Mucosa of descending colon (tissue), 3 donors: ENCODE data around the gene ADAMTSL1. TPM values are rescaled to one million over a fixed set of nuclear protein-coding genes. Genes with fewer than 3 reads are reported as not detected.
A peak's percentile ranks its signal among the peaks of the same experiment; 100 is the strongest.

Source experiments
- ATAC-seq: fragments of 200-7000 bp; cut with Tn5 transposase; one replicate; pipeline ENCODE4 v1.9.1; 2020; ENCODE audit warnings: mild to moderate bottlenecking, moderate library complexity
- DNase-seq, 3 donors: peaks; one replicate each; pipeline ENCODE4 v3.0.0-alpha.2; 2020
- H3K36me3 ChIP-seq: fragments of 200-600 bp; one replicate; pipeline ENCODE4 v1.8.0; 2021; ENCODE audit warnings: low read depth, mild to moderate bottlenecking
- H3K4me1 ChIP-seq: fragments of 200-600 bp; one replicate; pipeline ENCODE4 v1.8.0; 2021; ENCODE audit warnings: low read depth, mild to moderate bottlenecking
- H3K4me3 ChIP-seq: fragments of 200-600 bp; one replicate; pipeline ENCODE4 v1.8.0; 2021; ENCODE audit warnings: mild to moderate bottlenecking
- H3K9me3 ChIP-seq: fragments of 200-600 bp; one replicate; pipeline ENCODE4 v1.8.0; 2021; ENCODE audit warnings: mild to moderate bottlenecking
- CTCF ChIP-seq: fragments of 200-600 bp; IDR thresholded peaks from one replicate; pipeline ENCODE4 v1.8.0; 2022; ENCODE audit warnings: antibody characterized with exemption, mild to moderate bottlenecking
- intact Hi-C, 2 donors: fragments of 100-400 bp; cut with DNase I in 1 of 2; cut with micrococcal nuclease in 1 of 2; formaldehyde crosslinking; loops; one replicate each; pipeline versions ENCODE4 v1.11.0 to v1.11.1; 2022; cut with DNase I, micrococcal nuclease
- total RNA-seq, 3 donors: library from RNA; stranded (reverse); fragmentation: NEBNext Ultra II Directional in 2 of 3; extraction: Animal tissue kit (Norgen Biotek cat#: 25700) in 2 of 3; gene quantifications; one replicate each; pipeline versions ENCODE4 v1.2.1 to v1.2.4, GENCODE V29; 2021 to 2023
- donor health status: DM: no; HTN: no; CAD: no; lungs with moderate emphysema.
- donor health status: DM: no; HTN: no; CAD: no.
- donor health status: DM: no; HTN: yes; CAD: no.

Gene ADAMTSL1
- total RNA-seq, 3 donors from 2014 or later, result 10.1 to 32.1 (median 22.6) TPM

- Histone ChIP-seq H3K4me1 (no peaks in the 10 kb centered on the region), H3K4me3 (no peak overlapping the region), H3K36me3 (no peaks in the 10 kb centered on the region), H3K9me3 (no peaks in the 10 kb centered on the region)
- DNase-seq (peak in 1 of 3 donors; percentile 14), ATAC-seq (no peak)
- TF ChIP-seq CTCF, result no peak
- intact Hi-C loops, result no loop called here
Measured at GRCh38 chr9:18703151-18703900, 229.4 kb downstream of the ADAMTSL1 start.

- intact Hi-C loops, result no loop called here
- ATAC-seq, result no peak
- Histone ChIP-seq H3K4me3 (no peak overlapping the region), H3K4me1 (no peaks in the 10 kb centered on the region), H3K9me3 (no peaks in the 10 kb centered on the region), H3K36me3 (no peaks in the 10 kb centered on the region)
- no peak for DNase-seq
- TF ChIP-seq CTCF, result no peak
Measured at GRCh38 chr9:18703901-18704379, 230.0 kb downstream of the ADAMTSL1 start.

GRCh38 chr9:18705796-18706392 lies 231.9 kb downstream of the ADAMTSL1 start:
- intact Hi-C loops, result no loop called here

GRCh38 chr9:18706648-18707047 lies 232.7 kb downstream of the ADAMTSL1 start:
- intact Hi-C loops, result no loop called here
- Histone ChIP-seq H3K36me3 (no peaks in the 10 kb centered on the region), H3K9me3 (no peaks in the 10 kb centered on the region), H3K4me3 (no peak overlapping the region), H3K4me1 (no peaks in the 10 kb centered on the region)
- no peak for TF ChIP-seq CTCF
- DNase-seq (peak in 1 of 3 donors; percentile 30), ATAC-seq (no peak)

More at GRCh38 chr9:18705796-18706392, 231.9 kb downstream of the ADAMTSL1 start:
- no peaks in the 10 kb centered on the region for H3K4me1 ChIP-seq
- H3K36me3 ChIP-seq, result no peaks in the 10 kb centered on the region
- no peaks in the 10 kb centered on the region for H3K9me3 ChIP-seq
- DNase-seq (no peak), ATAC-seq (no peak)
- no peak overlapping the region for H3K4me3 ChIP-seq
- no peak for TF ChIP-seq CTCF

- H3K36me3 ChIP-seq, result no peaks in the 10 kb centered on the region
- H3K4me1 ChIP-seq, result no peaks in the 10 kb centered on the region
- TF ChIP-seq CTCF, result no peak
- intact Hi-C loops, result no loop called here
- no peak overlapping the region for H3K4me3 ChIP-seq
- no peak for DNase-seq
- no peak for ATAC-seq
- H3K9me3 ChIP-seq, result no peaks in the 10 kb centered on the region
Measured at GRCh38 chr9:18707061-18707461, 233.1 kb downstream of the ADAMTSL1 start.
